Myocyte (in vitro differentiated cells): ENCODE measurements around the gene SENP3. TPM values are rescaled to one million over a fixed set of nuclear protein-coding genes. Genes with fewer than 3 reads are reported as not detected.
A peak's percentile ranks its signal among the peaks of the same experiment; 100 is the strongest.

Experiments used
- DNase-seq: peaks from one replicate; pipeline ENCODE4 v3.0.0-alpha.2; 2012; ENCODE audit warnings: low read depth
- polyA plus RNA-seq: library from polyadenylated mRNA; unstranded; fragments of >200 nt; gene quantifications from one replicate; pipeline ENCODE4 v1.2.1, GENCODE V29; 2012; ENCODE audit warnings: missing spikeins
- total RNA-seq: library from RNA; depleted of rRNA; stranded (reverse); fragments of >200 nt; gene quantifications from 2 replicates; pipeline ENCODE4 v1.2.3, GENCODE V29; 2014

Gene SENP3
- 93.6 and 114 TPM in 2 replicates for total RNA-seq
- polyA plus RNA-seq, result 58.1 TPM

DNA sequence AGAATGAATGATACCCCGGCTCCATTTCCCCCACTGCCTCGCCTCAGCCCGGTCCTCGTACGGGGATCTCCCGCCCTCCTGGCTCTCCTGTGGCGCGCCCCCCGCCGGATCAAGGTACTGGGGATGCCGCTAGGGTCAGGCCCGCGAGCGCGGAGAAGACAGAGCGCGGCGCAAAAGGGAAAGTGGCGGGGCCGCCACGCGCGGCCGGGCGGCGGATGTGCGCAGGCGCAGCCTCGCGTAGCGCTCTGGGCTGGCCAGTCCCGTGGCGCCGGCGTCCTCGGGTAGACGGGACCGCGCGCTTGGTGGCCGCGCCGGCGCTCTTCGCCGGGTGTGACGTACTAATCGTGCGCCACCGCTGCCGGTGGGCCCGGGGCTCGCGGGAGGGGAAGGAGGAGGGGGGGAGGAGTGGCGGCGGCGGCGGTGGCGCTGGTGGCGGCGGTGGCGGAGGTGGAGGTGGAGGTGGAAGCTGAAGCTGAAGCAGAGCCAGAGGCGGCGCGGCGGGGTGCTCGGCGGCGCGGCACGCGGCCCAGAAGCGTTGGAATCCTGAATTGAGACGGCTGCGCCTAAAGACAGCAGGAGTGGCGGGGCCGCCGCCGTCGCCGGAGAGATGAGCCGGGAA, at the start of gene SENP3:
SENP3 (plus strand) TSS at position 331 of the 619 bp plus-strand sequence. CDS start 1,158 bp downstream, outside the sequence.
- peak; percentile 91 for DNase-seq

DNA sequence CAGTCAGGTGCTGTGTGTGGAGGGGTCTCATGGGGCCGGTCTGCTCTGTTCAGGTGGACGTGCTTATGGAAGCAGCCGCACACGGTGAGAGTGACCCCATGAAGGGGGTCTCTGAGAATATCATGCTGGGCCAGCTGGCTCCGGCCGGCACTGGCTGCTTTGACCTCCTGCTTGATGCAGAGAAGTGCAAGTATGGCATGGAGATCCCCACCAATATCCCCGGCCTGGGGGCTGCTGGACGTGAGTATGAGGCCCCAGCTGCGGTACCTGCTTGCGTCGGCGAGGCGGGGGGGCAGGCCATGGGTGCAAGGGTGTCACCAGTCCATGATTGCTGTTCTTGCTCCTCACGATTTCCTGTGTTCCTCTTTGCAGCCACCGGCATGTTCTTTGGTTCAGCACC, 49.6 kb upstream of the SENP3 start:
- no peak for DNase-seq

DNA sequence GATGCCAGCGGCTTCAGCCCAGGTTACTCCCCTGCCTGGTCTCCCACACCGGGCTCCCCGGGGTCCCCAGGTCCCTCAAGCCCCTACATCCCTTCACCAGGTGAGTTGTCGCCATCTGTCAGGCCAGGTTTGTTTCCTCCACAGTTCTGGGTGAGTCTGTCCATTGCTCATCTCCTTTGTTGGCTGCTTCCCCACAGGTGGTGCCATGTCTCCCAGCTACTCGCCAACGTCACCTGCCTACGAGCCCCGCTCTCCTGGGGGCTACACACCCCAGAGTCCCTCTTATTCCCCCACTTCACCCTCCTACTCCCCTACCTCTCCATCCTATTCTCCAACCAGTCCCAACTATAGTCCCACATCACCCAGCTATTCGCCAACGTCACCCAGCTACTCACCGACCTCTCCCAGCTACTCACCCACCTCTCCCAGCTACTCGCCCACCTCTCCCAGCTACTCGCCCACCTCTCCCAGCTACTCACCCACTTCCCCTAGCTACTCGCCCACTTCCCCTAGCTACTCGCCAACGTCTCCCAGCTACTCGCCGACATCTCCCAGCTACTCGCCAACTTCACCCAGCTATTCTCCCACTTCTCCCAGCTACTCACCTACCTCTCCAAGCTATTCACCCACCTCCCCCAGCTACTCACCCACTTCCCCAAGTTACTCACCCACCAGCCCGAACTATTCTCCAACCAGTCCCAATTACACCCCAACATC, 48.7 kb upstream of the SENP3 start:
- no peak for DNase-seq

DNA sequence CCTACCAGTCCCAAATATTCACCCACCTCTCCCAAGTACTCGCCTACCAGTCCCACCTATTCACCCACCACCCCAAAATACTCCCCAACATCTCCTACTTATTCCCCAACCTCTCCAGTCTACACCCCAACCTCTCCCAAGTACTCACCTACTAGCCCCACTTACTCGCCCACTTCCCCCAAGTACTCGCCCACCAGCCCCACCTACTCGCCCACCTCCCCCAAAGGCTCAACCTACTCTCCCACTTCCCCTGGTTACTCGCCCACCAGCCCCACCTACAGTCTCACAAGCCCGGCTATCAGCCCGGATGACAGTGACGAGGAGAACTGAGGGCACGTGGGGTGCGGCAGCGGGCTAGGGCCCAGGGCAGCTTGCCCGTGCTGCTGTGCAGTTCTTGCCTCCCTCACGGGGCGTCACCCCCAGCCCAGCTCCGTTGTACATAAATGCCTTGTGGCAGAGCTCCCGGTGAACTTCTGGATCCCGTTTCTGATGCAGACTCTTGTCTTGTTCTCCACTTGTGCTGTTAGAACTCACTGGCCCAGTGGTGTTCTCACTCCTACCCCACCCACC, 47.8 kb upstream of the SENP3 start:
- DNase-seq, result no peak

DNA sequence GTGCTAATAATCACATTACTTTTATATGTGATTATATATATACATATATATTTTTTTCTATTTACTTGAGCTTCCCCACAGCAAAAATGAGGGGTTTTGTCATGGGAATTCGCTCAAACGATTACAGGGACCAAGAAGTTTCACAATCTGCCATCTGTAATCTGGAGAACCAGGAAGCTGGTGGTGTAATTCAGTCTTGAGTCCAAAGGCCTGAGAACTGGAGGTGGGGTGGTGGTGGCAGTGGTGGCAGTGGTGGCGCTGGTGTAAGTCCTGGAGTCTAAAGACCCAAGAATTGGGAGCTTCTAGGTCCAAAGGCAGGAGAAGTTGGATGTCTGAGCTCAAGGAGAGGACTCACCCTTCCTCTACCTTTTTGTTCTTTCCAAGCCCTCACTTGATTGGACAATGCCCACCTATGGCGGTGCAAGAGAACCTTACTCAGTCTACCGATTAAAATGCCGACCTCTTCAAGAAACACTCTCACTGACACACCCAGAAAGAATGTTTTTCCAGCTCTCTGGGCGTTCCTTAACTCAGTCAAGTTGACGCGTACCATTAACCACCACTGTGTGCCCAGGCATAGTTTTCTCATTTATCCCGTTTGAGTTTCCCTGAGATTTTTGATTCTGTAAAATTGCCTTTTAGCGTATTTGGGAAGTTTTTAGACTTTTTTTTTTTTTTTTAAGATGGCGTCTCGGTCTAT, 45.7 kb upstream of the SENP3 start:
- DNase-seq, result no peak

DNA sequence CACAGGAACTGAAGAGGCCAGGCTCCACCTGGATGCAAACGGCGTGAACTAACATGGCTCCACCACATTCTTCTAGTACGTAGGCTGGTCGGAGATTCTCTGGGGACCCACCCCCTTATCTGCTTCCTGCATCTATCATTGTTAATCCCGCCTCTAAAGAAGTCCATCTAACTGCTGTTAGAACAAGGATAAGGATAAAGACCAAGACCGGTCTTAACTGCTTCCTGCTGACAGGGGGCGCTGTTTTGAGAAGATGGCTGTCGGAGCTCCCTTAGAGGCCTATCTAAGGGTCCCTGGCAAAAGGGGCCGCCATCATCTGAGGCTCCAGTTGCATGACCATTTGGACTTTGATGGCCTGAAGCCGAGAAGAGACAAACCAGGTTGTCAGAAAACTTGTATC, 38.7 kb upstream of the SENP3 start:
- no peak for DNase-seq

DNA sequence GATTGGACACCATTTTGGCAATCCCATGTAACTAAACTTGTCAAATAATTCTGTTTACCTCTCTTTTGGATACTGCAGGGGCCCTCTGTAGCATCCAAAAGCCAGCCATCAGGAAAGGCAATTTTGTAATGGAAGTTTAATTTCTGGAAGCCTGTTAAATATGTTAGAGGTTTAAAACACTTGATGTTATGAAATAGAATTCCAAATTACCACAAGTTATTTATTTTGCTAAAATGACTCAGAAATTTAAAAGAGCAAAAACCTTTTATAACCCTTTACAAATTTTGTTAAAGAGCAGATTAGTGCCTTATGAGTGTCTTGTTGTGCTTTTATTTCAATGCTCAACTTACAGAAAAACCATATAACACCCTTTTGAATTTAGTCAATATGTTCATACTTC, 32.9 kb upstream of the SENP3 start:
- no peak for DNase-seq

DNA sequence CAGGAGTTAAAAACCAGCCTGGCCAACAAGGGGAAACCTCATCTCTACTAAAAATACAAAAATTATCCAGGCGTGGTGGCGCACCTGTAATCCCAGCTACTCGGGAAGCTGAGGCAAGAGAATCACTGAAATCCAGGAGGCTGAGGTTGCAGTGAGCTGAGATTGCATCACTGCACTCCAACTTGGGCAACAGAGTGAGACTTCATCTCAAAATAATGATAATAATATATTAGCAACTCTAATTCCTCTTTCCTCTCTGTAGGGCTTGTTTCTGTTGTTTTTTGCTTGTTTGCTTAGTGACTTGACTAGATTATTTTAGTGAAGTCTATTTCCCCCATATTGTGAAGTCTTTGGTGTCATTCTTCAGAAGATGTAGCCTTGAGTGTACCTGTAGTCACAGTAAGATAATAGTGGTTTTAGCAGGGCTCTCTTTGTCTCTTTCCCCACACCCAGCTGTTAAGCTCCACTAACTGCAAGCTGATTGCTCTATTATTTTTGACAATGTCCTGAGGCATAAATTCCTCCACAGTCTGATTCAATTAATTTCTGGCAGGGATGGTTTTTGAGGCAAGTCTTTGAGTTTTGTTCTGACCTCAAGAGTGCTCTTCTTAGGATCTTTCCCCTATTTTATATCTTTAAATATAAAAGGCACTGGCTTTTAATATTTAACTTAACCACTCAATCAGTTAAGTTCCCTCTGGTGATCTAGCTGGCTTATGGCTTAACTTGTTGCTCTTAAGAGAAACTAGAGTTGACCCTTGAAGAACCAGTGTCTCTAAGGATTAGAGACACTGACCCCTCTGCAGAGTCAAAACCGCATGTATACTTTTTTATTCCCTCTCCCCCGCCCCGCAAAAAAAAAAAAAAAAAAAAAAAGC, 31.5 kb upstream of the SENP3 start:
- no peak for DNase-seq

DNA sequence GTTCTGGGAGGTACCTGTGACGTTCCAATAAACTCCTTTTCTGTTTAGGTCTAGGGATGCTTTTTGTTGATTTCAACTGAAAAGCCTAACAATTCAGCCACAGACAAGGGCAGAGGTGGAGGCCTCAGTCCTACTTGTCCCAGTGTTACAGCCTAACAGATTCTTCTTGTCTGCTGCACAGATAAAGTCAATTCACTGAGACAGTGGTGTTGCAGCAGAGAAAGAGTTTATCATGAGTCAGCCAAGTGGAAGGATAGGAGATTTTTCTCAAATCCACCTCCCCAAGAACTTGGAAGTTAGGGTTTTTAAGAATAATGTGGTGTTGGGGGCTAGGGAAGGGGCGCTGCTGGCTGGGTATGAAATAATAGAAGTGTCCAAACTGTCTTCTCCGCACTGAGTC, 23.7 kb upstream of the SENP3 start:
- no peak for DNase-seq

DNA sequence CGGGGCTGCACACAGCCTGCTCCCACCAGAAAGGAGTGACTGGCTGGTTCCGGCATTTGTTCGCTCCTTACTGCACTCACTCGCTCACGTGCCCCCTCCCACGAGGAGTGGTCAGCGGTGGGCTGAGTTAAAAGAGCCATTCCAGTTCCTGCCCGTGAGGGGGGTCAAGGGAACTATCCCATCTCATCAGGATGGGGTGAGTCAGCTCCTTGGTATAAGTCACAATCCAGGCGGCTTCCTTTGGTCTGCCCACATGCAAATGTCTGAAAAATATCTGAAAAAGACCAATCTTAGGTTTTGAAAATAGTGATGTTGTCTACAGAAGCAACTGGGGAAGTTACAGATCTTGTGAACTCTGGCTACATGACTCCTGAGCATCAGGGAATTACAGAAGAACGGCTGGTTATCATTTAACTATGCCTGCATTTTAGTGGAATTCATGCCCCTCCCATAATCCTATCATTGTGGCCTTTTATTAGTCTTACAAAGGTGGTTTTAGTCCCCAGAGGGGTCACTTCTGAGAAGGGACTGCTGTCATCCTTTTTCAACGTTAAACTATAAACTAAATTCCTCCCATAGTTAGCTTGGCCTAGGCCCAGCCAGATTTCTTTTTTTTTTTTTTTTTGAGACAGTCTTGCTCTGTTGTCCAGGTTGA, 22.7 kb upstream of the SENP3 start:
- no peak for DNase-seq

DNA sequence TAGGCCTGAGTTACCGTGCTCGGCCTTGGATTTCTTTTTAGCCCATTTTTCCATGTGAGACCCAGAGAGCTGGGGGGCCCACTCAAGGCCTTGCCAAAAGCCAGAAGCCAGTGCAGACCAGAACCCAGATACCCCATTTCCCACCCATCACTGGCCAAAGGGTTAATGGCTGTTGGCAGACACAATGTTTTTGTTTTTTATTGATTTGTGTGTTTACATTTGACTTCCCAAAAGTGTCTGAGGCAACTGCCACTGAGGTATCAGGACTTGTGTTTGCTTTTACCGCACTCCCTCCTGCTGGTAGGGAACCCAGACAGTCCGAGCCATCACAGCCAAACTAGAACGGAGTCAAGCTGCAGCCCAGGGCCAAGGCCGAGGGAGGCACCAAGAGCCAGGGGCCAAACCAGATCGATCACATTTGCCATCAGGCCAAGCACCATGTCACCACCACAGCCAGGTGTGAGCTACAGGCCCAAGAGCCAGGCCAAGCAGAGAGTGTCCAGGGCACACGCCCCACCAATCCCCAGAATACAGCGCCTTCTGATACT, 20.6 kb upstream of the SENP3 start:
- DNase-seq, result no peak

DNA sequence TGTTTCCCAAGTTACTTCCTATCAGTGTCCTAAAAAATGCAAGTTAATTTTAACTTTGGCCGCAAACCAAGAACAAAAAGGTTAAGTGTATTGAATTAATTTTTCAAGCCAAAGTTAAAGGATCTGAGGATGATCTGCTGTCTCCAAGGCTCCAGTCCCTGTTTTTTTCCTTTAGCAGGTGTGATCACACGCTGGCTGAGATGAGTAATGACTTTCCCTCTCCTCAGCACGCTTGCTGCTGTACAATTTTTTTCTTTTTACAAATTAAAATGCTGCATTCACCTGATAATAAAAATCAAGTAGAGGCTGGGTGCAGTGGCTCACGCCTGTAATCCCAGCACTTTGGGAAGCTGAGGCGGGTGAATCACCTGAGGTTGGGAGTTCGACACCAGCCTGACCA, 16.8 kb upstream of the SENP3 start:
- DNase-seq, result no peak

DNA sequence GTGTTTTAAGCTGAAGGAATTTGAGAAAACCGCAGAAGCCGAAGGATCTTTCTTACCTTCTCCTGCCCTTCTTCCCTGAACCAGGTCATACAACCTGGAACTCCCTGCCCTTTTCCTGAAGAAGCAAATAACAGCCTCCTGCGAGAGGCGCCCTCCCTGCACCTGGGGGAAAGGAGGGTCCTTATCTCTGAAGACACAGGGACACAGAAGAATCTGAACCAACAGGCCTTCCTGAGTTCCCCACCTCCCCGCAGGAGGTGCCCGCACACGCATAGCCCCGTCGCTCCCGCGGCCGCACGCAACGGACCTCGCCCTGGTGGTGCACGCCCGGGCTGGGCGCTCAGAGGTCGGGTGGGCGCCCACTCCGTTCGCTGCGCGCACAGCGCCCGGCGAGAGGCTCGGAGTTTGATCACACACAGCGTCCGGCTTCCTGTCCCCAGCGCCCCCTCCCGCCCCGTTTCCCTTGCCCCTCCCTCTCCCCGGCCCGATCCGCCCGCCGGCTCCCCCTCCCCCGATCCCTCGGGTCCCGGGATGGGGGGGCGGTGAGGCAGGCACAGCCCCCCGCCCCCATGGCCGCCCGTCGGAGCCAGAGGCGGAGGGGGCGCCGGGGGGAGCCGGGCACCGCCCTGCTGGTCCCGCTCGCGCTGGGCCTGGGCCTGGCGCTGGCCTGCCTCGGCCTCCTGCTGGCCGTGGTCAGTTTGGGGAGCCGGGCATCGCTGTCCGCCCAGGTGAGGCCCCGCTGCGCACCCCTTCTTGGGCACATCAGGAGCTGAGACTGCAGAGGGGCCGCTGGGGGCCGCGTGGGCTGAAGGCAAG, 12.9 kb upstream of the SENP3 start, which contains the start of gene TNFSF12:
TNFSF12 (plus strand) TSS at position 474 of the 816 bp plus-strand sequence; CDS start at position 570, 96 bp downstream.
- DNase-seq, result peak; percentile 30

DNA sequence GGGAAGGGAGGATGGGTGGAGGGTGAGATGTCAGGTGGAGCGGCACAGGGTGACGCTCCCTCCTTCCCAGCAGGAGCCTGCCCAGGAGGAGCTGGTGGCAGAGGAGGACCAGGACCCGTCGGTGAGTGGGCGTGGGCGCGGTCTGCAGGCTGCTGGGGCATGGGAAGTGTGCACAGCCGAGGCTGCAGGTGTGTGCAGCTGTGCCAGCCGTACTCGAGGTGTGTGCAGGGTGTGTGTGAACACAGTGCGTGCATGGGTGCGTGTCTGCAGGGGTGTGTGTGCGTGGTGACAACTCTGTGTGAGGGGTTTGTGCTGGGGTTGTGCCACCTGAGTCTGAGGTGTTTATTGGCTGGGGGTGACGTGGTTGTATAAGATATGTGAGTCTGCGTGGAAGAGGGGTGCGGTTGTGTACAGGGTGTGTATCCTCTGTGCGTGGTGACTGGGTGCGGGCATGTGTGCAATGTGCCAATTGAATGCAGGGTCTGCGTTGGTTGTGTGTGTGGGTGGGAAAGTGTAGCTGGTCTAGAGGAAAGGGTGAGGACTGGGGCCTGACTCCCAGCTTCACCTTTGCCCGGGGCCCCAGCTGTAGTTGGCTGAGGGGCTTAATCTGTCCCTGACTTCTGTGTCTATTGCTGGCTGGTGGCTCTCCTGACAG, 12.2 kb upstream of the SENP3 start:
- no peak for DNase-seq

DNA sequence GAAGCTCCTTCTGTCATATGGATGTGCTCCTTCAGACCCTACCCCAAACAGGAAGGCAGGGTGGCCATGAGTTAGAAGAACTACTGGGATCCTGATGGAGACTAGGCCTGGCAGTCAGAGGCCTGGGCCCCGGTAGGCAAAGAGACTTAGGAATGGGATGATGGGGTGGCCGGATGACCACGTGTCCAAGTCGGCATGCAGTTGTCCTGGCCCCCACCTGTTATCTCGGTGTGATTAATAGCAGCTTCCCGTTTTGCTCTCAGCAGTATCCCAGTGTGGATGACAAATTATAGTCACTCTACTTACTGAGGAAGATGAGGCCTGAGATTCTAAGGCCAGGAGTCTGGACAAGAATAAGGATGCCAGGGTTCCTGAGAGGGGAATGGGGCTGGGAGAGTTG, 11.4 kb upstream of the SENP3 start:
- peak; percentile 56 for DNase-seq

DNA sequence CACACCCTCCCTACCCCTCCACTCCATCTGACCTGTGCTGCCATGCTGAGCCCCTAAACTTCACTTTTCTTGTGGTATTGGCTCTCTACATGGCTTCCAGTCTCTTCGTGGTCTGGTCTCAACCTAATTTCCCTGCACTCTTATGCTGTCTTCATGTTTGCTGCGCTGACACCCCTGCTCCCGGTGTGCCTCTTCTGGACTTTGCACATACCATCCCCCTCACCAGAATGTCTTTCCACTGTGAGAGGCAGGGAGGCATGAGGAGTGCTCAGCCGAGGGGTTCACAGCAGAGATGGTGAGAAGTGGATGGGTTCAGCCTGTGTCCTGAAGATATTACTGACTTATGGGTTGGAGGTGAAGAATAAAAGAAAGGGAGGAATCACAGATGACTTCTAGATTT, 10.3 kb upstream of the SENP3 start:
- no peak for DNase-seq

DNA sequence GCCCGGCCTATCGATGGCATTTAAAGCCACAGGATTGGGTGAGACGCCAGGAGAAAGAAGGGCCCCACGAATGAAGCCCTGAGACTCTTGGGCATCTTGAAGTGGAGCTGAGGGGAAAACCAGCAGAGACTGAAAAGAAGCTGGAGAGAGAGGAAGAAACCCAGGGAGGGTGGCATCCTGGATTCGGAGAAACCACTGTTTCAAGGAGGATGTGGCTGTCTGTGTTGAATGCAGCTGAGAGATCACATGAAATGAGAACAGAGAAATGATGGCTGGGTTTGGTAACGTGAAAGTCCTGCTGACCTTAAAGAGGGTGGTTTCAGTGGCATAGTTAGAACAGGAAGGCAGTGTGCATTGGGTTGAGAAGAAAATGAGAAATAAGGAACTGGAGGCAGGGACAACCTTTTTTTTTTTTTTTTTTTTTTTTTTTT, 9.1 kb upstream of the SENP3 start:
- no peak for DNase-seq

DNA sequence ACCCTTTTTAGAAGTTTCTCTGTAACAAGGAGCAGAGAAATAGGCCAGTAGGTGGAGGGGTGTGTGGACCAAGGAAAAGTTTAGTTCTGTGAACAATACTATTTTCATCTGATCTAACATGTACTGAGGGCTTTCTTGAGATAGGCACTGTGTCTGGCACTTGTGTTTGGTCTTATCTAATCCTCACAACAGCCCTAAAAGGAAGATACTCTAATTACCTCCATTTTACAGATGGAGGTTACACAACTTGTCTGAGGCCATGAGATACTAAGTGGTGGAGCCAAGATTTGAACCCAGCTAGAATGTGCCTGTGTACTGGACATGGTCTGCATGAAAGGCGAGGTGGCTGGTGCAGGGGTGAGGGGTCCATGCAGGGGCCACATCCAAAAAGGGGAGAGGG, 8.4 kb upstream of the SENP3 start:
- no peak for DNase-seq
